Natural killer cell (primary cell): Measurements from ENCODE around the gene ETNK1. TPM values are rescaled to one million over a fixed set of nuclear protein-coding genes. Genes with fewer than 3 reads are reported as not detected.
A peak's percentile ranks its signal among the peaks of the same experiment; 100 is the strongest.

Experiments
- ATAC-seq, 3 donors: fragments of 150-1000 bp in 2 of 3; fragments of 200-7000 bp in 1 of 3; cut with Tn5 transposase; 1 replicate in 1 of 3; 2 replicates in 2 of 3; pipeline ENCODE4 v1.10.0; 2021; ENCODE audit warnings: mild to moderate bottlenecking in 2 of 3, moderate library complexity in 2 of 3
- DNase-seq, 2 donors: peaks; one replicate each; pipeline versions ENCODE4 v3.0.0 to v3.0.0-alpha.2; 2013 to 2021; ENCODE audit warnings: mixed read lengths in 1 of 2
- H3K27ac ChIP-seq: one replicate; pipeline ENCODE4 v1.5.1; 2013; ENCODE audit warnings: mild to moderate bottlenecking, low read length
- H3K27me3 ChIP-seq: one replicate; pipeline ENCODE4 v1.6.1; 2013; ENCODE audit warnings: low read length; ENCODE audit not compliant: control insufficient read depth, insufficient read depth
- H3K36me3 ChIP-seq: one replicate; pipeline ENCODE4 v1.6.1; 2013; ENCODE audit warnings: low read length; ENCODE audit not compliant: control insufficient read depth, insufficient read depth
- H3K4me1 ChIP-seq: one replicate; pipeline ENCODE4 v1.6.1; 2013; ENCODE audit warnings: low read length; ENCODE audit not compliant: control insufficient read depth, insufficient read depth
- H3K4me3 ChIP-seq: one replicate; pipeline ENCODE4 v1.5.1; 2013; ENCODE audit warnings: low read length
- H3K9me3 ChIP-seq: one replicate; pipeline ENCODE4 v1.6.1; 2013; ENCODE audit warnings: low read length; ENCODE audit not compliant: control insufficient read depth, insufficient read depth
- H3K27ac Mint-ChIP-seq, 2 donors: one replicate each; pipeline ENCODE4 v1.8.0; 2022; ENCODE audit warnings: mild to moderate bottlenecking in 2 of 2, mixed read lengths in 2 of 2, moderate library complexity in 1 of 2
- H3K27me3 Mint-ChIP-seq, 2 donors: one replicate each; pipeline ENCODE4 v1.8.0; 2022; ENCODE audit warnings: low read depth in 2 of 2, mixed read lengths in 2 of 2
- H3K36me3 Mint-ChIP-seq: one replicate; pipeline ENCODE4 v1.8.0; 2022; ENCODE audit warnings: mixed read lengths
- H3K4me1 Mint-ChIP-seq, 2 donors: one replicate each; pipeline ENCODE4 v1.8.0; 2022; ENCODE audit warnings: mixed read lengths in 2 of 2
- H3K4me3 Mint-ChIP-seq: one replicate; pipeline ENCODE4 v1.8.0; 2022; ENCODE audit warnings: mild to moderate bottlenecking, moderate library complexity, mixed read lengths
- H3K9me3 Mint-ChIP-seq, 2 donors: one replicate each; pipeline ENCODE4 v1.8.0; 2022; ENCODE audit warnings: mixed read lengths in 2 of 2
- WGBS: methylation state at CpG from one replicate; pipeline ENCODE4 v1.1.7; 2013; ENCODE audit warnings: missing lambda C conversion rate; ENCODE audit not compliant: insufficient coverage; 5-methylcytosine and 5-hydroxymethylcytosine counted together
- intact Hi-C: fragments of 100-400 bp; cut with micrococcal nuclease; formaldehyde crosslinking; loops from one replicate; pipeline ENCODE4 v1.14.2; 2022
- total RNA-seq, 4 donors: library from RNA; stranded (reverse); fragments of 120-200 nt in 1 of 4; gene quantifications; one replicate each; pipeline versions ENCODE4 v1.2.3 to v1.2.4, GENCODE V29; 2013 to 2022
- TF ChIP-seq, protein P1 (sequence below): fragments of 200-600 bp; IDR thresholded peaks from one replicate; pipeline ENCODE4 v1.8.0; 2022; ENCODE audit warnings: antibody characterized with exemption

The ETNK1 gene, protein sequence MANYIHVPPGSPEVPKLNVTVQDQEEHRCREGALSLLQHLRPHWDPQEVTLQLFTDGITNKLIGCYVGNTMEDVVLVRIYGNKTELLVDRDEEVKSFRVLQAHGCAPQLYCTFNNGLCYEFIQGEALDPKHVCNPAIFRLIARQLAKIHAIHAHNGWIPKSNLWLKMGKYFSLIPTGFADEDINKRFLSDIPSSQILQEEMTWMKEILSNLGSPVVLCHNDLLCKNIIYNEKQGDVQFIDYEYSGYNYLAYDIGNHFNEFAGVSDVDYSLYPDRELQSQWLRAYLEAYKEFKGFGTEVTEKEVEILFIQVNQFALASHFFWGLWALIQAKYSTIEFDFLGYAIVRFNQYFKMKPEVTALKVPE
- total RNA-seq: 100 to 1,000 TPM in 1 of 3 donors, 10 to 100 TPM in 2; 77.6 to 101 (median 85.2) TPM
- 83.5 TPM for total RNA-seq (2013)

GRCh38 chr12:22624870-22625761 lies at the start of gene ETNK1:
Gene ETNK1, plus strand, starts transcription at chr12:22625171. Its CDS starts 260 bp downstream, at chr12:22625431.
- intact Hi-C loops: loop anchor here (1.0 kb wide), 1 partner anchor 81 kb away; the partner anchor contains the start of gene C2CD5
- Mint-ChIP-seq H3K4me1 (peaks cover 41 to 48% of the 10 kb centered on the region in 2 donors), H3K4me3 (peak within 1 kb of the TSS; percentile 97), H3K27me3 (peaks cover 3 to 12% of the 10 kb centered on the region in 2 donors), H3K27ac (peak within 1 kb of the TSS; percentile 94 to 95), H3K36me3 (no peaks in the 10 kb centered on the region), H3K9me3 (no peaks in the 10 kb centered on the region)
- under 1% methylated on average over 71 of the region's 71 CpGs for WGBS
- Histone ChIP-seq H3K4me3 (peak within 1 kb of the TSS; percentile 70), H3K27ac (peak within 1 kb of the TSS; percentile 93), H3K27me3 (no peaks in the 10 kb centered on the region), H3K9me3 (no peaks in the 10 kb centered on the region), H3K36me3 (peaks cover 2% of the 10 kb centered on the region), H3K4me1 (peaks cover 14% of the 10 kb centered on the region)
- DNase-seq (peak; percentile 90 to 92), ATAC-seq (peak; percentile 93 to 98 (median 96))
- TF ChIP-seq, protein P1, sequence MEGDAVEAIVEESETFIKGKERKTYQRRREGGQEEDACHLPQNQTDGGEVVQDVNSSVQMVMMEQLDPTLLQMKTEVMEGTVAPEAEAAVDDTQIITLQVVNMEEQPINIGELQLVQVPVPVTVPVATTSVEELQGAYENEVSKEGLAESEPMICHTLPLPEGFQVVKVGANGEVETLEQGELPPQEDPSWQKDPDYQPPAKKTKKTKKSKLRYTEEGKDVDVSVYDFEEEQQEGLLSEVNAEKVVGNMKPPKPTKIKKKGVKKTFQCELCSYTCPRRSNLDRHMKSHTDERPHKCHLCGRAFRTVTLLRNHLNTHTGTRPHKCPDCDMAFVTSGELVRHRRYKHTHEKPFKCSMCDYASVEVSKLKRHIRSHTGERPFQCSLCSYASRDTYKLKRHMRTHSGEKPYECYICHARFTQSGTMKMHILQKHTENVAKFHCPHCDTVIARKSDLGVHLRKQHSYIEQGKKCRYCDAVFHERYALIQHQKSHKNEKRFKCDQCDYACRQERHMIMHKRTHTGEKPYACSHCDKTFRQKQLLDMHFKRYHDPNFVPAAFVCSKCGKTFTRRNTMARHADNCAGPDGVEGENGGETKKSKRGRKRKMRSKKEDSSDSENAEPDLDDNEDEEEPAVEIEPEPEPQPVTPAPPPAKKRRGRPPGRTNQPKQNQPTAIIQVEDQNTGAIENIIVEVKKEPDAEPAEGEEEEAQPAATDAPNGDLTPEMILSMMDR: no peak

DNA sequence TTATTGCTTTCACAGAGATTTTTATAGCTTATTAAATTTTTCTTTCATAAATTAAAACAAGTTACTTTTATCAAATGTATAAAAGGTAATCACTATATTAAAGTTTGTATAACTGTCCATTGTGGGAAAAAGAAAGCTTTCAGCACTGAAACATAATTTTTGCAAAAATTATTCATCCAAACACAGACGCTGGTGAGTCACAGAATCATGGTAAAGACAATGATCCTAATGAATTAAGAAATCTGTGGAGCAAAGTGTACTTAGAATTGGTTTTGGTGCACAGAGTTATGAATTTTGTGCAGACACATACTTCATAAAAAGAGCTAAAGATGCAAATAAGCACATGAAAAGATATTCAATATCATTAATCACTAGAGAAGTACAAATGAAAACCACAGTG lies 48.9 kb upstream of the ETNK1 start:
- Histone ChIP-seq H3K4me3 (no peak overlapping the region), H3K27me3 (no peaks in the 10 kb centered on the region), H3K9me3 (no peaks in the 10 kb centered on the region), H3K36me3 (no peaks in the 10 kb centered on the region), H3K27ac (no peak overlapping the region), H3K4me1 (no peaks in the 10 kb centered on the region)
- no peak for ATAC-seq
- Mint-ChIP-seq H3K27ac (no peak overlapping the region), H3K36me3 (no peaks in the 10 kb centered on the region), H3K4me3 (no peak overlapping the region), H3K4me1 (no peaks in the 10 kb centered on the region), H3K27me3 (peaks cover 2% of the 10 kb centered on the region in 2 donors), H3K9me3 (no peaks in the 10 kb centered on the region)
- DNase-seq: no peak
- WGBS: no CpG with 5 or more reads among the region's 1 CpG
- intact Hi-C loops: no loop called here
- TF ChIP-seq, protein P1: no peak

- DNase-seq (no peak), ATAC-seq (no peak)
- intact Hi-C loops: no loop called here
- no peaks in the 10 kb centered on the region for H3K27me3 ChIP-seq
- H3K36me3 ChIP-seq: no peaks in the 10 kb centered on the region
- H3K27ac ChIP-seq: no peak overlapping the region
- no peaks in the 10 kb centered on the region for H3K9me3 ChIP-seq
- no peaks in the 10 kb centered on the region for H3K4me1 Mint-ChIP-seq
- no peaks in the 10 kb centered on the region for H3K4me1 ChIP-seq
- no peak overlapping the region for H3K4me3 Mint-ChIP-seq
- H3K27ac Mint-ChIP-seq: no peak overlapping the region
- H3K36me3 Mint-ChIP-seq: no peaks in the 10 kb centered on the region
- WGBS: 96% methylated on average over 2 of the region's 2 CpGs
- H3K27me3 Mint-ChIP-seq: peaks cover 0 to 2% of the 10 kb centered on the region in 2 donors
- TF ChIP-seq, protein P1: no peak
- H3K9me3 Mint-ChIP-seq: no peaks in the 10 kb centered on the region
- no peak overlapping the region for H3K4me3 ChIP-seq
Measured at GRCh38 chr12:22576473-22576872, 48.5 kb upstream of the ETNK1 start.
